HG03575 (cell line): ENCODE measurements around the gene MED17.
A peak's percentile ranks its signal among the peaks of the same experiment; 100 is the strongest.
"Not testable (repeated sequence)": the region's sequence is repeated elsewhere in the genome, so short reads cannot be mapped to it uniquely, and the experiment has no call there.

Source experiments
- ATAC-seq: cut with Tn5 transposase; IDR thresholded peaks from one replicate; pipeline ENCODE4 v1.9.1; 2021; ENCODE audit not compliant: unreplicated experiment, insufficient number of reproducible peaks, low FRiP score; ENCODE audit errors: extremely low read depth

The MED17 gene

GRCh38 chr11:93756748-93757147 is 27.3 kb upstream of the MED17 start:
- ATAC-seq, result no peak

- no peak for ATAC-seq
These were observed 26.8 kb upstream of the MED17 start for GRCh38 chr11:93757301-93757700.

- no peak for ATAC-seq
These were observed 25.9 kb upstream of the MED17 start for GRCh38 chr11:93757924-93758865.

- ATAC-seq, result not testable (repeated sequence)
These were observed 25.0 kb upstream of the MED17 start for GRCh38 chr11:93759123-93759522.

- ATAC-seq, result no peak
These were observed 22.2 kb upstream of the MED17 start for GRCh38 chr11:93761910-93762309.

- no peak for ATAC-seq
These were observed 18.5 kb upstream of the MED17 start for GRCh38 chr11:93765551-93765950.

GRCh38 chr11:93766504-93766903 is 17.6 kb upstream of the MED17 start:
- ATAC-seq, result no peak

- ATAC-seq, result no peak
These were observed 17.1 kb upstream of the MED17 start for GRCh38 chr11:93767018-93767417.

GRCh38 chr11:93770160-93770559 is 13.9 kb upstream of the MED17 start:
- ATAC-seq, result no peak

GRCh38 chr11:93772123-93772522 is 12.0 kb upstream of the MED17 start:
- no peak for ATAC-seq

- no peak for ATAC-seq
These were observed 11.0 kb upstream of the MED17 start for GRCh38 chr11:93773045-93773477.

- ATAC-seq, result no peak
These were observed 10.4 kb upstream of the MED17 start for GRCh38 chr11:93773601-93774200.

GRCh38 chr11:93774560-93774959 is 9.5 kb upstream of the MED17 start:
- not testable (repeated sequence) for ATAC-seq

- ATAC-seq, result no peak
These were observed 8.8 kb upstream of the MED17 start for GRCh38 chr11:93775289-93775688.

GRCh38 chr11:93783362-93783761 is 720 bp upstream of the MED17 start:
- no peak for ATAC-seq

- peak; percentile 11 for ATAC-seq
These were observed 327 bp upstream of the MED17 start for GRCh38 chr11:93783765-93784144.

GRCh38 chr11:93784935-93785360 is 866 bp downstream of the MED17 start:
- peak; percentile 22 for ATAC-seq

GRCh38 chr11:93791493-93791892 is 7.4 kb downstream of the MED17 start:
- no peak for ATAC-seq

GRCh38 chr11:93796441-93797231 is 12.6 kb downstream of the MED17 start:
- no peak for ATAC-seq

GRCh38 chr11:93801366-93801765 is 17.3 kb downstream of the MED17 start:
- ATAC-seq, result no peak
